Stimulated activated CD8-positive, alpha-beta memory T cell treated with anti-CD3 and anti-CD28 coated beads, Interleukin-4, amount 100 ng/mL, for 4 hours (primary cell): ENCODE data around the gene LIX1.
"Not testable (repeated sequence)": the region's sequence is repeated elsewhere in the genome, so short reads cannot be mapped to it uniquely, and the experiment has no call there.

ENCODE experiments used
- DNase-seq, 2 donors: peaks; one replicate each; pipeline ENCODE4 v3.0.0-alpha.2; 2020; ENCODE audit warnings: low read depth in 2 of 2, low spot score in 1 of 2

Gene LIX1

GRCh38 chr5:97105501-97106215 lies 36.8 kb downstream of the LIX1 start:
- no peak for DNase-seq

- no peak for DNase-seq
Measured at GRCh38 chr5:97102010-97102470, 40.4 kb downstream of the LIX1 start.

- DNase-seq: no peak
Measured at GRCh38 chr5:97101189-97101910, 41.1 kb downstream of the LIX1 start.

GRCh38 chr5:97100476-97100875 lies 41.9 kb downstream of the LIX1 start:
- no peak for DNase-seq

GRCh38 chr5:97098922-97099321 lies 43.5 kb downstream of the LIX1 start:
- no peak for DNase-seq

- no peak for DNase-seq
Measured at GRCh38 chr5:97097326-97098230, 44.8 kb downstream of the LIX1 start.

GRCh38 chr5:97096846-97097245 lies 45.6 kb downstream of the LIX1 start:
- DNase-seq: no peak

- DNase-seq: no peak
Measured at GRCh38 chr5:97096191-97096590, 46.2 kb downstream of the LIX1 start.

- DNase-seq: no peak
Measured at GRCh38 chr5:97095318-97095732, 47.1 kb downstream of the LIX1 start.

GRCh38 chr5:97094579-97095317 lies 47.7 kb downstream of the LIX1 start:
- no peak for DNase-seq

GRCh38 chr5:97093193-97093592 lies 49.2 kb downstream of the LIX1 start:
- DNase-seq: no peak

GRCh38 chr5:97090944-97091343 lies 51.5 kb downstream of the LIX1 start:
- DNase-seq: no peak

- no peak for DNase-seq
Measured at GRCh38 chr5:97089149-97089801, 53.1 kb downstream of the LIX1 start.

- DNase-seq: no peak
Measured at GRCh38 chr5:97088774-97089148, 53.6 kb downstream of the LIX1 start.

GRCh38 chr5:97087138-97087537 lies 55.3 kb downstream of the LIX1 start:
- no peak for DNase-seq

- DNase-seq: no peak
Measured at GRCh38 chr5:97085459-97086181, 56.8 kb downstream of the LIX1 start.

- not testable (repeated sequence) for DNase-seq
Measured at GRCh38 chr5:97084782-97085458, 57.5 kb downstream of the LIX1 start.

- no peak for DNase-seq
Measured at GRCh38 chr5:97078958-97079743, 63.3 kb downstream of the LIX1 start.
